HG02981 (cell line): ENCODE results near the gene MAP7D3.
"Not testable (repeated sequence)": the region's sequence is repeated elsewhere in the genome, so short reads cannot be mapped to it uniquely, and the experiment has no call there.

Experiments used
- ATAC-seq: cut with Tn5 transposase; IDR thresholded peaks from one replicate; pipeline ENCODE4 v1.9.1; 2021; ENCODE audit warnings: mild to moderate bottlenecking, moderate library complexity; ENCODE audit not compliant: unreplicated experiment

Gene MAP7D3

DNA sequence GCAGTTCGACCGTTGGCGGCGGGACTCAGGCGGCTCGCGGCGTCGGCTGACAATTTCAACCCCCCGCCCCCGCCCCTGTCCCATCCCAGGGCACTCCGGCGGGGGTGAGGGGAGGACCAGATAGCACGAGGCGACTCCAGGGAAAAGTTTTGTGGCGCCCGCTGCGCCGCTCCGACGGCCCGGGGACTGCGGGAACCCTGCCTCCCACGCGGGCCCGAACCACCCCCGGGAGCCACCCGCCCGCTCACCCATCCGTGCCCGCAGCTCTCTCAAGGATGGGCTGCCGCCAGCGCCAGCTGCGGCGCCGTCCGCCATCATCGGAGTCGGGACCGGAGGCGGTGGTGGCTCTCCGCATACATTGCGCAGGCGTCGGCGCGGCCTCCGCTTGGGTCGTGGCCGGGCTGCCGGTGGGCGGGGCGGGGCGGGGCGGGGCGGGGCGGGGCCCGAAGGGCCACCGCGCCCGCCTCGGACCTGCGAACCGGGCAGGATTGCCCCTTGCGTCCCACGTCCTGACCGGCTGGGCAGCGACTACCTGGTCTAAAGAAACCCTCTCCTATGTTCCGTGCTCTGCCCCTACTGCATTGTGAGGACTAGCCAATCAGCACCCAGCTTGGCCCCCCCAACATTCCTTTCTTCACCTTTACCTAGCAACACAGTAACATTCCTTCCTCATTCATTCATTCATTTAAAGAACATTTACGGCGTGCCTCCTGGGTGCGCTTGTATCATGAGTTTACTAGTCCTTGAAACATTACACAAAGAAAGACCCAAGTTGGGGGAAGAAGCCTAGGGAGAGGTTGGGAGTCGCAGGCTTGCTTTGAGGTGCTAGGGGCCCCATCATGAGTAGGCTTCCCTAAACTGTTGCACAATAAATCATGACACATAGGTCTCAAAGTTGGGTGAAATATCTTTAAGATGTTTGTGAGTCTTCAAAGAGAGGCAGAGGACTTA is at the start of gene MAP7D3:
TSS of gene MAP7D3 (minus strand) at position 360 of the 951 bp plus-strand sequence. CDS start at position 318, 42 bp downstream.
- peak; percentile 81 for ATAC-seq

DNA sequence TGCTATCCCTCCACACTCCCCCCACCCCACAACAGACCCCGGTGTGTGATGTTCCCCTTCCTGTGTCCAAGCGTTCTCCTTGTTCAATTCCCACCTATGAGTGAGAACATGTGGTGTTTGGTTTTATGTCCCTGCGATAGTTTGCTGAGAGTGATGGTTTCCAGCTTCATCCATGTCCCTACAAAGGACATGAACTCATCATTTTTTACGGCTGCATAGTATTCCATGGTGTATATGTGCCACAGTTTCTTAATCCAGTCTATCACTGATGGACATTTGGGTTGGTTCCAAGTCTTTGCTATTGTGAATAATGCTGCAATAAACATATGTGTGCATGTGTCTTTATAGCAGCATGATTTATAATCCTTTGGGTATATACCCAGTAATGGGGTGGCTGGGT is 49.5 kb upstream of the MAP7D3 start, which contains the start of gene ADGRG4:
TSS of gene ADGRG4 (plus strand) at position 243 of the 400 bp plus-strand sequence. CDS start 7,815 bp downstream, outside the sequence.
- ATAC-seq: not testable (repeated sequence)

DNA sequence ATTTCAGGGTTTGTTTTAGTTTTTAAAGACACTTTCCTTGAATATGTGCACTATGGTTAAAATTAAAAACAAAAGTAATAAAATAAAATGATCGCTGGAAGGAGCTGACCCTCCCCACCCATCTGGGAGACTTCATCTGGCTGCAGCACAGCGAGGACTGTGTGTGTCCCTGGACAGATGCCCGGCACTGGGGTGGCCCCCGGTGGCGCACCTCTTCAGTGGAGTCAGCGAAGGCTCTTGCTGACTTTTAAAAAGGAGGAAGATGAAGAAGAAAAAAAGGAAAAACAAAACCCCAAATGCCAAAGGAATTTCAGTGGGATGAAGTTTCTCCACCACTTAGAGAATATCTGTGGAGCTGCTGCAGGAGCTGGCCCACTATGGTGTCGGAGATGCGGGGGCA is 44.2 kb upstream of the MAP7D3 start:
- ATAC-seq: no peak

DNA sequence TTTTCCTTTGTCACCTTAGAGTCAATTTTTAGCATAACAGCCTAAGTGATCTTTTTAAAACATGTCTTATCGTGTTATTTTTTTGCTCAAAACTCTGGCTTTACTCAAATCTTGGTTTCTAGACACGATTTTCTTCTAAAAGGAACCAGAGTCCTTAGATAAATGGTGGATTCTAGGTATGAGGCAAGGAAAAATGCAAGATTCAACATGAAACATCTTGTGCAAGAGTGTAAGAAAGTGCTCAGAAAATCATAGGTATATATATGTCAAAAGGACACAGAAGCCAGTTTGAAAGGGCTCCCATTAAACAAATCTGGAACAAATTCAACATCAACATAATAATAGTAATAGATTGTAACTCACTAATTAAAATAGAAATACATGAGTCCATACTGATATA is 41.5 kb upstream of the MAP7D3 start:
- ATAC-seq: no peak

DNA sequence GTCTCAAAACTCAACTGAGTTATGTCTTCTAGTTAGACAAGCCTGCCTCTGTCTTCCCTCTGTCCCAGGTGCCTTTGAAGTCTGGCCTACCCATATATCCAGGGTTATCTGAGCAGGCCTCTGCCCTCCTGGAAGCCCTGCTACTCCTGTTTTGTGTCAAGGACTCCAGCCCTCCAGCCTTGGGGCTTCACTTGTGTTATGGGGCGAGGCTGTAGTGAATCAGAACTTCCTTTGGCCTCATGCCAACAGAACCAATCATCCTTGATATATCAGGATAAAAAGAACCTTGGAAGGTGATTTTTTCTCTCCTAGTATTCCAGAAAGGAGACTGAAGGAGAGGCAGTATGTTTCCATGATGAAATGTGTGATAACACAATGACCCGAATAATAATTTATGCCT is 40.6 kb upstream of the MAP7D3 start:
- ATAC-seq: no peak

DNA sequence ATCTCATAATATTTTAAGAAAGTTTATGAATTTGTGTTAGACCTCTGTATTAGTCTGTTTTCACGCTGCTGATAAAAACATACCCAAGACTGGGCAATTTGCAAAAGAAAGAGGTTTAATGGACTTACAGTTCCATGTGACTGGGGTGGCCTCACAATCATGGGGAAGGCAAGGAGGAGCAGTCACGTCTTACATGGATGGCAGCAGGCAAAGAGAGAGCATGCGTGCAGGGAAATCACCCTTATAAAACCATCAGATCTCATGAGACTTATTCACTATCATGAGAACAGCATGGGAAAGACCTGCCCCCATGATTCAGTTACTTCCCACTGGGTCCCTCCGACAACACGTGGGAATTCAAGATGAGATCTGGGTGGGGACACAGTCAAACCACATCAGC is 35.2 kb upstream of the MAP7D3 start:
- ATAC-seq: not testable (repeated sequence)

DNA sequence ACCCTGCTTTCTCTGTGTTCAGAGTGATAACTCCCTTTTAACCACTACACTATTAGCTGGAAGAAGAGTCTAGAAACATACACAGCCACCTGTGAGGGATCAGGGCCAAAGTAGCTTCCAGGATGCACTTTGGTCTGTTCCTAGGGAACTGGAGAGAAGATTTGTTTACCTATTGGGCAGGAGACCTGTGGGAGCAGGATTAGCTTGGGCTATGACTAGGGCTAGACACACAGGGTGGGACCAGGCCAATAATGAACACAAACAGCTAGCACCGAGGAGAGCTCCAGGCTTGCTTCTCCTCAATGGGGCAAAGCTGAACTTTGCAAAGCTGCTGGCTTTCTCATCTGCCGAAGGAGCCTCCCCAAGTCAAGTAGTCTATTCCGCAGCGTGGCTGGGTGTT is 24.4 kb upstream of the MAP7D3 start:
- no peak for ATAC-seq

- ATAC-seq: no peak
Observed at GRCh38 chrX:136273986-136274385, 22.8 kb upstream of the MAP7D3 start.

DNA sequence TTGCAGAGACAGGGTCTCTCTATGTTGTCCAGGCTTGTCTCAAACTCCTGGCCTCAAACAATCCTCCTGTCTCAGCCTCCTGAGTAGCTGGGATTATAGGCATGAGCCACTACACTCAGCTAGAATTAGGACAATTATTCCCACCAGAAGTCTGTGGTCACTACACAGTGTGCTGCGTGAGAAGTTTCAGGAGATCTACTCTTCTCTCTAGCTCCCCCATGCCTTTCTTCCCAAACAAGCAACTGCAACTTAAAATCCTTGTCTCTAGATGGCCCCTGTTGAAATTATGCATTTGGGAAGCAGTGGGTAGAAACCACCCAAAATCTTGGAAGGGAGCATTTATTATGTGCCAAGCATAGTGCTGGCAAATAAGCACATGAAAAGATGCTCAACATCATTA is 21.1 kb upstream of the MAP7D3 start:
- no peak for ATAC-seq

- peak; percentile 65 for ATAC-seq
Observed at GRCh38 chrX:136271300-136271699, 20.1 kb upstream of the MAP7D3 start.

DNA sequence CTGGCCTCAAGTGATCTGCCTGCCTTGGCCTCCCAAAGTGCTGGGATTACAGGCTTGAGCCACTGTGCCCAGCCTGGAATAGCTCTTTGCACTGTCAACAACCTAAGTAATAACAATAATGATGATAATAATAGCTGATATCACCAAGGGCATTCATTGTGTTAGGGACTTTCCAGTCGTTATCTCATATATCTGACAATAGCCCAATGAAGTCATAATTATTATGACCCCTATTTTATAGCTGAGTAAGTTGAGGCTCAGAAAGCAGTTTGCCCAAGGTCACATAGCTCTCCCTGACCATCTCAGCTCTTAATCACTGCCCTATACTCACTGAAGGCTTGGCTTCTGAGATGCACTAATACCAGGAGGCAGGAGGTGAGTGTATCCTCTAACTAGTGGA is 18.7 kb upstream of the MAP7D3 start:
- ATAC-seq: no peak

DNA sequence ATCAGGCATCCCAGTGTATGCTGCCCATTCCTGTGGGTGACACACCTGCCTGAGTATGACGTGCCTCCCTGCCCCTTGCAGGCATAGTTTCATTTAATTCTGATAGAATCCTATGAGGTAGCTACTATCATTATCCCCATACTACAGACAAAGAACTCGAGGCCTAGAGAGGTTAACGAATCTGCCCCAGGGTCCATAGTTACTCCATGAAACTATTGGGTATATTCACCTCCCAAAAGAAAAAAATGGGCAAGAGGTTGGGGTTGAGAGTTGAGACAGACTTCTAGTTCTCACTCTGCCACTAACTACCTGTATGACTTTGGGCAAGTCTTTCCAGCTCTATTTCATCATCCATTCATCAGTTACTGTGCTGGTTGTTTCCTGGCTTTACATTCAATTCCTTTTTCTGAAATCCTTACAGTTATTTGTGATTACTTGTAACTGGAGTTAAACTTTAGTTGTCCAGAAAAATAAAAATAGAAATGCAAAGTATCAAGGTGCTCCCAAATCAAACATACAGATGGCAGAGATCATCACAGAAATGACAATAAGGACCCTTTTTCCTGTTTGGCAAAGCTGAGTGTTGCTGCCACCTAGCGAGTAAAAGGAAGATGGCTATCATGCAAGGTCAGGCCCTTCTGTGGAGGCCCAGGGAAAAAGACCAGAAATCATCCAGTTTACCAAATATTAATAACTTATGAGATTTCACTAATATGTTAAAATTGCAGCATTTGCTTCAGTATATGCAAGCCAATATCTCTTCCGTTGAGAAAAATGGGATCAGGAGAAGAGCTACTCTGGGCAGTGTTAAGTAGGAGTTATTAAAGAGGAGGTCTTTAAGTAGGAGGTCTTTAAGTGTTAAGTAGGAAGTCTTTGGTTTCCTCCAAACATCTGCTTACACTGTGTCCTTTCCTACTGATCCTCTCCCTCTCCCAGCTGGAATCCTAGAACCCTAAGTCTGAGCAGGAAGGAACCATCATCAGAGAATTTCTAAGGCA is 17.1 kb upstream of the MAP7D3 start:
- ATAC-seq: peak; percentile 54

- no peak for ATAC-seq
Observed at GRCh38 chrX:136266828-136267227, 15.6 kb upstream of the MAP7D3 start.

DNA sequence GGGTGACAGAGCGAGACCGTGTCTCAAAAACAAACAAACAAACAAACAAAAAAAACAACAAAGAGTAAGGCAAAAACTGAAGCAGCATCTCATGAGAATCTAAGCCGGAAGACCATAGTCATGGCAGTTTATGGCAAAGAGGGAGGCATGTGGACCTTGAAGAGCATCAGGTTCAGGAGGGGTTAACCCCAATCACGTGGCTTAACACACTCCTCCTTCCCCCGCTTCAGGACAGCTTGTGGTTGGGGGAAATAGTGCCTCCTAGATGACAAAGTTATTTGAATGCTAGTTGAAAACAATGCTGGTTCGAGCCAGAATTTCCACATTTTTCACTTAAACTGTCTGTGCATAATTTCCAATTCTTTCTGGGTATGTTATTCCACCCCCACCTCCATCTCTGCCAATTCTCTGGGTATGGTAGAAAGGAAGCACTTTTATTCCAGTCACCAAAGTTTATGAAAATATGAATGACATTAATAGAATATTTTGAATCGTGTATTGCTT is 11.7 kb upstream of the MAP7D3 start:
- ATAC-seq: no peak

DNA sequence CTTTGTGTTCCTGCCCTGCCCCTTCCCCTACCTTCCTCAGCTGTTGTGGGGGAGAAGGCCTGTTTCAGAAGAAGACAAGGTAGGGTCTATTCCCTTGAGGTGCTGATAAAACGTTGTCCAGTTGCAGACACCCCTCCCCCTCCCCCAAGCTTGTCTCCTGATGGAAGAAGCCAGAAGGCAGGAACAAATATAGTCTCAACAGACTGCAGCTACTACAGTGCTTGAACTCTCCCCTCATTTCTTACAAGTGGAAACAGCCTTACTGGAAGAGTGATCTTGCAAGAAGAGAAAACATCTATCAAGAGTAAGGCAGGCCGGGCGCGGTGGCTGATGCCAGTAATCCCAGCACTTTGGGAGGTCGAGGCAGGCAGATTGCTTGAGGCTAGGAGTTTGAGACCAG is 11.0 kb upstream of the MAP7D3 start:
- no peak for ATAC-seq

DNA sequence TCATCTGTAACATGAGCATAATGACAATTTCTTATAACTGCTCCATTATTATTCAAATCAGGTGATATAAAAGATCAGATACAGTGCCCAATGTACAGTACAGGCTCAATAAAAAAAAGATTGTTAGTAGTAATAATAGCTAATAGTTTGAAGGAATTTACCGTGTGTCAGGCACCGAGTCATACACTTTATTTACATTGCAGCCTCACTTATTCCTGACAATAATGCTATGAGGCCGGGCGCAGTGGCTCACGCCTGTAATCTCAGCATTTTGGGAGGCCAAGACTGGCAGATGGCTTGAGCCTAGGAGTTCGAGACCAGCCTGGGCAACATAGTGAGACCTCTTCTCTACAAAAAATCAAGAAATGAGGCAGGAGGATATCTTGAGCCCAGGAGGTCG is 10.1 kb upstream of the MAP7D3 start:
- no peak for ATAC-seq

- ATAC-seq: no peak
Observed at GRCh38 chrX:136260776-136261175, 9.6 kb upstream of the MAP7D3 start.

DNA sequence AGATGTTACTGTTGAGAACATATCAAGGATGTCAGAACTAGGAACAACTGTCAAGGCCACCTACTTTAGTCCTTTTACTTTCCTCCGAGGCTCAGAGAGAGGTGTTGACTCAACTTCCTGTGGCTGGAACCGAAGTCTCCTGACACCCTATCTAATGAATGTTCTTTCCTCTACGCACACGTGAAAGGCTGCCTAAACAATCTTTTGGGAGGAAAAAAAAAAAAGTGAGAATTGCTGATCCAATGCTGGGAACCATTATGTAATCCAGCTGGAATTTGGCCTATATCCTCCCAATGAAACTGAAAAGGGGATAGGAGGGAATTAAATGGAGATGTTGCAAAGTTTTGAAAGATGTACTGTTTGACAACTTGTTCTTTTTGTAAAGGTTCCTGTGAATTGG is 8.3 kb upstream of the MAP7D3 start:
- no peak for ATAC-seq

GRCh38 chrX:136258951-136259350 is 7.8 kb upstream of the MAP7D3 start:
- ATAC-seq: no peak

GRCh38 chrX:136256026-136256425 is 4.8 kb upstream of the MAP7D3 start:
- ATAC-seq: no peak

DNA sequence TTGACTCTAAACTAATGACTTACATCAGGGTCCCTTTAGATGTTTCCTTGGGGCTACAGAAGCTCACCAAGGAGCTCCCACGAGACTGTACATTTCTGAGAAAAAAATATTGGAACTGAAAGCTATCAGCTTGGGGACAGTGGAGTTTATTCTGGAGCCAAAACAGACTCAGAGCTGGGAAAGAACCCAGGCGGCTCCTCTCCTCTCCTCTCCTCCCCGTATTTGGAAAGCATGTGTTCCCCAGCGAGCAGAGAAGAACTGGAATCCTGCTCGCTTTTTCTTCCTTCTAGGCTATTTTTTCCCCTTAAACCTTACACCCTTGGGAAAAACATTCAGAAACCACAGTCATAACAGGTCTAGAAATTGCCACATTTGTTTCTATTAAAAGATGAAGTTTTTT is 4.3 kb upstream of the MAP7D3 start:
- no peak for ATAC-seq
